GM18867 (cell line): Measurements from ENCODE around the gene HSP90B1.
A peak's percentile ranks its signal among the peaks of the same experiment; 100 is the strongest.

ENCODE experiments used
- ATAC-seq: cut with Tn5 transposase; IDR thresholded peaks from one replicate; pipeline ENCODE4 v1.9.1; 2021; ENCODE audit warnings: mild to moderate bottlenecking, moderate library complexity; ENCODE audit not compliant: unreplicated experiment

HSP90B1 gene

GRCh38 chr12:103930034-103930786 lies at the start of gene HSP90B1:
Gene HSP90B1 (plus strand): TSS chr12:103930410. CDS start chr12:103930516, 106 bp downstream.
- ATAC-seq, result peak; percentile 59

GRCh38 chr12:103881261-103881660 lies 48.9 kb upstream of the HSP90B1 start:
- no peak for ATAC-seq

GRCh38 chr12:103882861-103883596 lies 47.2 kb upstream of the HSP90B1 start:
- no peak for ATAC-seq

GRCh38 chr12:103883908-103884307 lies 46.3 kb upstream of the HSP90B1 start:
- no peak for ATAC-seq

- ATAC-seq, result no peak
Measured at GRCh38 chr12:103884316-103884715, 45.9 kb upstream of the HSP90B1 start.

GRCh38 chr12:103886195-103886797 lies 43.9 kb upstream of the HSP90B1 start:
- no peak for ATAC-seq

- ATAC-seq, result no peak
Measured at GRCh38 chr12:103887738-103888137, 42.5 kb upstream of the HSP90B1 start.

GRCh38 chr12:103897316-103897715 lies 32.9 kb upstream of the HSP90B1 start:
- ATAC-seq, result no peak

GRCh38 chr12:103901518-103902173 lies 28.6 kb upstream of the HSP90B1 start:
- no peak for ATAC-seq

GRCh38 chr12:103903993-103904392 lies 26.2 kb upstream of the HSP90B1 start:
- ATAC-seq, result no peak

- ATAC-seq, result no peak
Measured at GRCh38 chr12:103905730-103906349, 24.4 kb upstream of the HSP90B1 start.

- no peak for ATAC-seq
Measured at GRCh38 chr12:103908246-103908541, 22.0 kb upstream of the HSP90B1 start.

GRCh38 chr12:103908877-103909276 lies 21.3 kb upstream of the HSP90B1 start:
- no peak for ATAC-seq

- no peak for ATAC-seq
Measured at GRCh38 chr12:103909811-103910210, 20.4 kb upstream of the HSP90B1 start.

GRCh38 chr12:103912069-103912468 lies 18.1 kb upstream of the HSP90B1 start:
- no peak for ATAC-seq

GRCh38 chr12:103913100-103913499 lies 17.1 kb upstream of the HSP90B1 start:
- no peak for ATAC-seq

GRCh38 chr12:103915306-103915705 lies 14.9 kb upstream of the HSP90B1 start:
- ATAC-seq, result no peak

- no peak for ATAC-seq
Measured at GRCh38 chr12:103917873-103918272, 12.3 kb upstream of the HSP90B1 start.

- peak; percentile 37 for ATAC-seq
Measured at GRCh38 chr12:103924761-103925641, 5.2 kb upstream of the HSP90B1 start.

- ATAC-seq, result peak; percentile 22
Measured at GRCh38 chr12:103928682-103929045, 1.5 kb upstream of the HSP90B1 start.
